HepG2 (cell line): ENCODE measurements around the gene AGBL3. TPM values are rescaled to one million over a fixed set of nuclear protein-coding genes. Genes with fewer than 3 reads are reported as not detected.
"Not testable (repeated sequence)": the region's sequence is repeated elsewhere in the genome, so short reads cannot be mapped to it uniquely, and the experiment has no call there.

Experiments
- ARNT2 ChIP-seq: sonication (generic); formaldehyde crosslinking; IDR thresholded peaks from 2 replicates; pipeline ENCODE4 v1.8.0; 2022; ENCODE audit warnings: mild to moderate bottlenecking, low read depth, missing genetic modification reagents, moderate library complexity
- CEBPB ChIP-seq: IDR thresholded peaks from 2 replicates; pipeline ENCODE4 v1.6.1; 2011; ENCODE audit warnings: low read depth, low read length, improper control_type of control experiment, borderline replicate concordance
- CEBPG ChIP-seq: IDR thresholded peaks from 2 replicates; pipeline ENCODE4 v1.6.1; 2016
- FOXA3 ChIP-seq: IDR thresholded peaks from 2 replicates; pipeline ENCODE4 v1.6.1; 2016; ENCODE audit warnings: missing genetic modification reagents, missing compliant biosample characterization
- GABPA ChIP-seq, 2 experiments: IDR thresholded peaks; 2 replicates each; pipeline ENCODE4 v1.6.1; 2011 to 2016; ENCODE audit warnings: low read depth in 2 of 2, low read length in 1 of 2, missing biosample characterization in 1 of 2, missing genetic modification characterization in 1 of 2
- GTF2F1 ChIP-seq: fragments of 150-350 bp; IDR thresholded peaks from 2 replicates; pipeline ENCODE4 v1.6.1; 2014; ENCODE audit warnings: low read length
- HDAC1 ChIP-seq: sonication (generic); formaldehyde crosslinking; IDR thresholded peaks from 2 replicates; pipeline ENCODE4 v1.5.1; 2020; ENCODE audit warnings: mild to moderate bottlenecking, missing genetic modification reagents
- NAIF1 ChIP-seq: sonication (generic); formaldehyde crosslinking; IDR thresholded peaks from 2 replicates; pipeline ENCODE4 v1.5.0; 2020; ENCODE audit warnings: mild to moderate bottlenecking, missing genetic modification reagents, borderline replicate concordance
- POLR2AphosphoS5 ChIP-seq: IDR thresholded peaks from 2 replicates; pipeline ENCODE4 v1.6.1; 2012; ENCODE audit warnings: low read depth, low read length
- SMAD1 ChIP-seq: sonication (generic); formaldehyde crosslinking; IDR thresholded peaks from 2 replicates; pipeline ENCODE4 v1.4.0; 2020; ENCODE audit warnings: missing genetic modification reagents, low read depth, mild to moderate bottlenecking, borderline replicate concordance
- SRY ChIP-seq: sonication (generic); formaldehyde crosslinking; IDR thresholded peaks from 2 replicates; pipeline ENCODE4 v1.8.0; 2022; ENCODE audit warnings: mild to moderate bottlenecking, missing genetic modification reagents
- TAF1 ChIP-seq: sonication (generic); formaldehyde crosslinking; IDR thresholded peaks from 2 replicates; pipeline ENCODE4 v1.4.0; 2020; ENCODE audit warnings: missing genetic modification reagents
- XRCC5 ChIP-seq: fragments of 200-400 bp; formaldehyde crosslinking; optimal IDR thresholded peaks from 2 replicates; pipeline ENCODE3; 2017; ENCODE audit warnings: mild to moderate bottlenecking, low read length
- ZNF292 ChIP-seq: sonication (generic); formaldehyde crosslinking; IDR thresholded peaks from 2 replicates; pipeline ENCODE4 v1.8.1; 2022; ENCODE audit warnings: mild to moderate bottlenecking, low read depth, missing genetic modification reagents, borderline replicate concordance
- ZNF552 ChIP-seq: sonication (generic); formaldehyde crosslinking; IDR thresholded peaks from 2 replicates; pipeline ENCODE4 v1.9.0; 2022; ENCODE audit warnings: missing genetic modification reagents, mild to moderate bottlenecking, borderline replicate concordance
- ZNF670 ChIP-seq: sonication (generic); formaldehyde crosslinking; IDR thresholded peaks from 2 replicates; pipeline ENCODE4 v1.8.0; 2022; ENCODE audit warnings: mild to moderate bottlenecking, missing genetic modification reagents, borderline replicate concordance
- polyA plus RNA-seq, 8 experiments: library from polyadenylated mRNA; depleted of rRNA in 3 of 8; stranded (reverse) in 7 of 8; unstranded in 1 of 8; fragments of >200 nt; fragmentation: Illumina TruSeq in 4 of 8; extraction: Trizol in 4 of 8; gene quantifications; 2 replicates each; pipeline versions ENCODE4 v1.2.1 to v1.2.3, GENCODE V29; 2011 to 2016; ENCODE audit warnings: low read depth in 4 of 8, missing spikeins in 1 of 8, mixed read lengths in 1 of 8; ENCODE audit not compliant: insufficient read depth in 1 of 8
- total RNA-seq, 5 experiments: library from RNA; depleted of rRNA; stranded (reverse); fragments of >200 nt; fragmentation: Illumina TruSeq; extraction: Trizol; gene quantifications; 2 replicates each; pipeline ENCODE4 v1.2.3, GENCODE V29; 2016; ENCODE audit warnings: low read depth in 1 of 5
- TF ChIP-seq, protein P1 (sequence below): sonication (generic); formaldehyde crosslinking; IDR thresholded peaks from 2 replicates; pipeline ENCODE4 v1.9.0; 2021; ENCODE audit warnings: missing genetic modification reagents, mild to moderate bottlenecking, borderline replicate concordance
- TF ChIP-seq, protein P2 (sequence below): sonication (generic); formaldehyde crosslinking; IDR thresholded peaks from 2 replicates; pipeline ENCODE4 v1.5.1; 2020; ENCODE audit warnings: missing genetic modification reagents, mild to moderate bottlenecking, borderline replicate concordance
- TF ChIP-seq, protein P3 (sequence below): sonication (generic); formaldehyde crosslinking; IDR thresholded peaks from 2 replicates; pipeline ENCODE4 v1.4.0; 2020; ENCODE audit warnings: missing genetic modification reagents

Gene AGBL3
- total and polyA plus RNA-seq, 2 of the 13 experiments (the other 11 are each of a cell fraction or from before 2014, with no cell fraction given), result 2.2 to 7.2 TPM

DNA sequence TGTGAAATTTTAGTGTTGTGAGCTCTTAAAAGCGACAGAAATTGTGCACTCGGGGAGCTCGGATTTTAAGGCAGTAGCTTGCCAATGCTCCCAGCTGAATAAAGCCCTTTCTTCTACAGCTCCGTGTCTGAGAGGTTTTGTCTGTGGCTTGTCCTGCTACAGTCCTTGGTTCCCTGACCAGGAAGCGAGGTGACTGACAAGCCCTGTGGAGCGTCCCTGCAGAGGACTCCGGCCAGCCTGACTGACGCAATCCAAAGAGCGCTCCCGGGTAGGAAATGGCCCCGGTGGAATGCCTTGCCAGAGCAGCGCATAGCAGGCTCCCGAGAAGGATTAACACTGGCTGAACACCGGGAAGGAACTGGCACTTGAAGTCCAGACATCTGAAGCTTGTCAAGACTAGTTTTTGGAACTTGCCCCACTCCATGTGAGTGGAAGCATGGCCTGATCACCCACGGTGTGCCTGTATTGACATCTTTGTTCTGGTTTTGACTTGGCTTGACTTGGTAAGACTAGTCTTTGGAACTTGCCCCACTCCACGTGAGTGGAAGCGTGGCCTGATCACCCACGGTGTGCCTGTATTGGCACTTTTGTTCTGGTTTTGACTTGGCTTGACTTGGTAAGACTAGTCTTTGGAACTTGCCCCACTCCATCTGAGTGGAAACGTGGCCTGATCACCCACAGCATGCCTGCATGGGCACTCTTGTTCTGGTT lies 185.4 kb downstream of the AGBL3 start (continued):
- TF ChIP-seq, protein P1, sequence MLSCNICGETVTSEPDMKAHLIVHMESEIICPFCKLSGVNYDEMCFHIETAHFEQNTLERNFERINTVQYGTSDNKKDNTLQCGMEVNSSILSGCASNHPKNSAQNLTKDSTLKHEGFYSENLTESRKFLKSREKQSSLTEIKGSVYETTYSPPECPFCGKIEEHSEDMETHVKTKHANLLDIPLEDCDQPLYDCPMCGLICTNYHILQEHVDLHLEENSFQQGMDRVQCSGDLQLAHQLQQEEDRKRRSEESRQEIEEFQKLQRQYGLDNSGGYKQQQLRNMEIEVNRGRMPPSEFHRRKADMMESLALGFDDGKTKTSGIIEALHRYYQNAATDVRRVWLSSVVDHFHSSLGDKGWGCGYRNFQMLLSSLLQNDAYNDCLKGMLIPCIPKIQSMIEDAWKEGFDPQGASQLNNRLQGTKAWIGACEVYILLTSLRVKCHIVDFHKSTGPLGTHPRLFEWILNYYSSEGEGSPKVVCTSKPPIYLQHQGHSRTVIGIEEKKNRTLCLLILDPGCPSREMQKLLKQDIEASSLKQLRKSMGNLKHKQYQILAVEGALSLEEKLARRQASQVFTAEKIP (CRISPR knock-in tag), result 0 out of 2 replicates have a peak, but pooled peaks have one; percentile 47
- TF ChIP-seq NAIF1 (0 out of 2 replicates have a peak, but pooled peaks have one; percentile 23), POLR2AphosphoS5 (peak; percentile 78), GABPA (IDR thresholded peaks at IDR 0.05; ENCODE audit: low read depth, low read length) (peak; percentile 30; the same call in 1 of the 2 replicates), TAF1 (CRISPR knock-in tag) (peak; percentile 84), XRCC5 (peak; percentile 18), FOXA3 (CRISPR knock-in tag) (0 out of 2 replicates have a peak, but pooled peaks have one; percentile 2), ZNF292 (CRISPR knock-in tag) (peak; percentile 27; the same call in 1 of the 2 replicates), SRY (CRISPR knock-in tag) (peak; percentile 51; the same call in 1 of the 2 replicates), CEBPB (peak; percentile 98), CEBPG (CRISPR knock-in tag) (peak; percentile 90), ZNF670 (CRISPR knock-in tag) (peak; percentile 69; the same call in 1 of the 2 replicates), ZNF552 (CRISPR knock-in tag) (0 out of 2 replicates have a peak, but pooled peaks have one; percentile 48), SMAD1 (peak; percentile 51; the same call in 1 of the 2 replicates), GTF2F1 (0 out of 2 replicates have a peak, but pooled peaks have one; percentile 44), ARNT2 (CRISPR knock-in tag) (peak; percentile 27; the same call in 1 of the 2 replicates), HDAC1 (peak; percentile 23; the same call in 1 of the 2 replicates)
- not testable (repeated sequence) for TF ChIP-seq GABPA (CRISPR knock-in tag; IDR thresholded peaks at IDR 0.05; ENCODE audit: low read depth)
- TF ChIP-seq, protein P2, sequence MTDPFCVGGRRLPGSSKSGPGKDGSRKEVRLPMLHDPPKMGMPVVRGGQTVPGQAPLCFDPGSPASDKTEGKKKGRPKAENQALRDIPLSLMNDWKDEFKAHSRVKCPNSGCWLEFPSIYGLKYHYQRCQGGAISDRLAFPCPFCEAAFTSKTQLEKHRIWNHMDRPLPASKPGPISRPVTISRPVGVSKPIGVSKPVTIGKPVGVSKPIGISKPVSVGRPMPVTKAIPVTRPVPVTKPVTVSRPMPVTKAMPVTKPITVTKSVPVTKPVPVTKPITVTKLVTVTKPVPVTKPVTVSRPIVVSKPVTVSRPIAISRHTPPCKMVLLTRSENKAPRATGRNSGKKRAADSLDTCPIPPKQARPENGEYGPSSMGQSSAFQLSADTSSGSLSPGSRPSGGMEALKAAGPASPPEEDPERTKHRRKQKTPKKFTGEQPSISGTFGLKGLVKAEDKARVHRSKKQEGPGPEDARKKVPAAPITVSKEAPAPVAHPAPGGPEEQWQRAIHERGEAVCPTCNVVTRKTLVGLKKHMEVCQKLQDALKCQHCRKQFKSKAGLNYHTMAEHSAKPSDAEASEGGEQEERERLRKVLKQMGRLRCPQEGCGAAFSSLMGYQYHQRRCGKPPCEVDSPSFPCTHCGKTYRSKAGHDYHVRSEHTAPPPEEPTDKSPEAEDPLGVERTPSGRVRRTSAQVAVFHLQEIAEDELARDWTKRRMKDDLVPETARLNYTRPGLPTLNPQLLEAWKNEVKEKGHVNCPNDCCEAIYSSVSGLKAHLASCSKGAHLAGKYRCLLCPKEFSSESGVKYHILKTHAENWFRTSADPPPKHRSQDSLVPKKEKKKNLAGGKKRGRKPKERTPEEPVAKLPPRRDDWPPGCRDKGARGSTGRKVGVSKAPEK (CRISPR knock-in tag), result 0 out of 2 replicates have a peak, but pooled peaks have one; percentile 44
- TF ChIP-seq, protein P3, sequence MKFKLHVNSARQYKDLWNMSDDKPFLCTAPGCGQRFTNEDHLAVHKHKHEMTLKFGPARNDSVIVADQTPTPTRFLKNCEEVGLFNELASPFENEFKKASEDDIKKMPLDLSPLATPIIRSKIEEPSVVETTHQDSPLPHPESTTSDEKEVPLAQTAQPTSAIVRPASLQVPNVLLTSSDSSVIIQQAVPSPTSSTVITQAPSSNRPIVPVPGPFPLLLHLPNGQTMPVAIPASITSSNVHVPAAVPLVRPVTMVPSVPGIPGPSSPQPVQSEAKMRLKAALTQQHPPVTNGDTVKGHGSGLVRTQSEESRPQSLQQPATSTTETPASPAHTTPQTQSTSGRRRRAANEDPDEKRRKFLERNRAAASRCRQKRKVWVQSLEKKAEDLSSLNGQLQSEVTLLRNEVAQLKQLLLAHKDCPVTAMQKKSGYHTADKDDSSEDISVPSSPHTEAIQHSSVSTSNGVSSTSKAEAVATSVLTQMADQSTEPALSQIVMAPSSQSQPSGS, result peak; percentile 55; the same call in 1 of the 2 replicates
